Measurements from ENCODE around the gene CDYL2. TPM values are rescaled to one million over a fixed set of nuclear protein-coding genes. Genes with fewer than 3 reads are reported as not detected.
A peak's percentile ranks its signal among the peaks of the same experiment; 100 is the strongest.

Gene CDYL2
- total RNA-seq, 2 experiments from 2014 or later: 0.98 to 2.5 TPM

GRCh38 chr16:80806927-80807340 is 2.5 kb upstream of the CDYL2 start:
- H3K9me3 ChIP-seq (ENCODE audit: low read length): no peaks in the 10 kb centered on the region
- TF ChIP-seq EZH2phosphoT487 (IDR thresholded peaks at IDR 0.05; ENCODE audit: borderline replicate concordance, low read depth, low read length): no peak
- TF ChIP-seq CTCF (conservative IDR thresholded peaks at IDR 0.05; ENCODE audit: low read length): no peak
- no TSS peak for BruUV-seq (replicated peaks)
- POLR2A ChIA-PET: no interaction called here
- intact Hi-C loops (cut with micrococcal nuclease; ENCODE audit: unreplicated experiment): no loop called here
- H3K4me1 ChIP-seq (ENCODE audit: insufficient read depth, low read length, poor library complexity, severe bottlenecking): no peaks in the 10 kb centered on the region
- no peaks in the 10 kb centered on the region for H4K20me1 ChIP-seq (ENCODE audit: insufficient read depth, low read length)
- no peaks in the 10 kb centered on the region for H3K9me2 ChIP-seq (ENCODE audit: insufficient read depth, low read length)
- H3K79me2 ChIP-seq (ENCODE audit: insufficient read depth, low read depth, low read length): no peaks in the 10 kb centered on the region
- CTCF ChIA-PET (ENCODE audit: unreplicated experiment): no interaction called here
- no peak overlapping the region for H3K4me2 ChIP-seq (ENCODE audit: low read length)
- no peak for DNase-seq (ENCODE audit: low spot score)
- no peaks in the 10 kb centered on the region for H3K36me3 ChIP-seq (ENCODE audit: insufficient read depth, low read length)
- no peak overlapping the region for H2AFZ ChIP-seq (ENCODE audit: low read length)
- no peak overlapping the region for H3K4me3 ChIP-seq (ENCODE audit: low read depth, low read length, poor library complexity, severe bottlenecking)
- H3K27ac ChIP-seq (ENCODE audit: low read depth, low read length, poor library complexity, severe bottlenecking): no peak overlapping the region

DNA sequence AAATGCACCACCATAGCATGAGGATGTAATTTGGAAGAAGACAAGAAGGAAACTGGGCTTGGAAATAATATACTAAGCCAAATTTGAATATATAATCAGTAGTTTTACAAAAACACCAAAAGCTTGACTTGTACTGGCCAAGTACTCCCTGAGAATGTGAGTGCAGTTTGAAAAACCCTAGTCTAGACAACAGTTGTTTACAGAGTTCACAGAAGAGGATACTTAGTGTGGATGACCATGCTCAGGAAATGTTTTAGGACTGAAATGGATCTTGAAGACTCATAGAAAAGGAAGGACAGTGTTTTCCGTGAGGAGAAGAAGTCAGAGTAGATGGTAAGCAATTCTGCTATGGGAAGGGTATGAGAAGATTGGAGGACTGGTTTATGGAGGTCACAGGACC is 1.9 kb upstream of the CDYL2 start:
- Histone ChIP-seq H3K9me2 (ENCODE audit: insufficient read depth, low read length) (no peaks in the 10 kb centered on the region), H3K4me2 (ENCODE audit: low read length) (no peak overlapping the region), H4K20me1 (ENCODE audit: insufficient read depth, low read length) (no peaks in the 10 kb centered on the region), H3K27ac (ENCODE audit: low read depth, low read length, poor library complexity, severe bottlenecking) (no peak overlapping the region), H3K4me3 (ENCODE audit: low read depth, low read length, poor library complexity, severe bottlenecking) (no peak overlapping the region), H3K36me3 (ENCODE audit: insufficient read depth, low read length) (no peaks in the 10 kb centered on the region), H3K9me3 (ENCODE audit: low read length) (no peaks in the 10 kb centered on the region), H3K79me2 (ENCODE audit: insufficient read depth, low read depth, low read length) (no peaks in the 10 kb centered on the region), H2AFZ (ENCODE audit: low read length) (no peak overlapping the region), H3K4me1 (ENCODE audit: insufficient read depth, low read length, poor library complexity, severe bottlenecking) (no peaks in the 10 kb centered on the region)
- POLR2A ChIA-PET: no interaction called here
- intact Hi-C loops (cut with micrococcal nuclease; ENCODE audit: unreplicated experiment): no loop called here
- TF ChIP-seq CTCF (conservative IDR thresholded peaks at IDR 0.05; ENCODE audit: low read length) (no peak), EZH2phosphoT487 (IDR thresholded peaks at IDR 0.05; ENCODE audit: borderline replicate concordance, low read depth, low read length) (no peak)
- CTCF ChIA-PET (ENCODE audit: unreplicated experiment): no interaction called here
- DNase-seq (ENCODE audit: low spot score): no peak
- no TSS peak for BruUV-seq (replicated peaks)

DNA sequence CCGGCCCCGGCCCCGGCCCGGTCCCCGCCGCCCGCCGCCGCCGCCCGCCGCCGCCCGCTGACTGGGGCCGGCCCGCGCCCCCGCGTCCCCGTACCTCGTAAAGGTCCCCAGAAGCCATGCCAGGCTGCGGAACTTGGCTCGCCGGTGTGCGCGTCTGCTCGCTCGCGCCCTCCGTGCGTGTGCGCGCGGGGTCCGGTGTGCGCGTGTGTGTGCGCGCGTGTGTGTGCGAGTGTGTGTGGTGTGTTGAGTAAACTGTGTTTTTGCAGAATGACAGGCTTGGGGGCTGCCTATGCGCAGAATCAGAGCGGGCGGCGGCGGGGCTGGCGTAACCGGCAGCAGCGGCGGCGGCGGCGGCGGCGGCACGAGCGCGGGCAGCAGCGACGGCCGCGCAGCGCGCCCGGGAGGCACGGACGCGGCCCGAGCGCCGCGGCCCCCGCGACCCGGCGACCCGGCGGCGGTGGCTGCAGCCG is 307 bp downstream of the CDYL2 start:
- BruUV-seq (replicated peaks): no TSS peak
- H3K4me3 ChIP-seq (ENCODE audit: low read depth, low read length, poor library complexity, severe bottlenecking): peak overlapping the region; percentile 67
- H3K4me1 ChIP-seq (ENCODE audit: insufficient read depth, low read length, poor library complexity, severe bottlenecking): no peaks in the 10 kb centered on the region
- peak overlapping the region; percentile 65; the same call in 1 of the 2 replicates for H3K4me2 ChIP-seq (ENCODE audit: low read length)
- POLR2A ChIA-PET: no interaction called here
- CTCF ChIA-PET (ENCODE audit: unreplicated experiment): no interaction called here
- H4K20me1 ChIP-seq (ENCODE audit: insufficient read depth, low read length): no peaks in the 10 kb centered on the region
- no peak overlapping the region for H3K27ac ChIP-seq (ENCODE audit: low read depth, low read length, poor library complexity, severe bottlenecking)
- peak; percentile 32 for DNase-seq (ENCODE audit: low spot score)
- H3K9me3 ChIP-seq (ENCODE audit: low read length): no peaks in the 10 kb centered on the region
- TF ChIP-seq EZH2phosphoT487 (IDR thresholded peaks at IDR 0.05; ENCODE audit: borderline replicate concordance, low read depth, low read length) (no peak), CTCF (conservative IDR thresholded peaks at IDR 0.05; ENCODE audit: low read length) (no peak)
- no peaks in the 10 kb centered on the region for H3K9me2 ChIP-seq (ENCODE audit: insufficient read depth, low read length)
- H3K36me3 ChIP-seq (ENCODE audit: insufficient read depth, low read length): no peaks in the 10 kb centered on the region
- intact Hi-C loops (cut with micrococcal nuclease; ENCODE audit: unreplicated experiment): no loop called here
- H2AFZ ChIP-seq (ENCODE audit: low read length): no peak overlapping the region
- H3K79me2 ChIP-seq (ENCODE audit: insufficient read depth, low read depth, low read length): no peaks in the 10 kb centered on the region
